HEK293T (cell line): ENCODE results near the gene SWSAP1.

Experiments used
- FOXK2 ChIP-seq: fragments of 450-650 bp; IDR thresholded peaks from 2 replicates; pipeline ENCODE4 v1.6.1; 2016; ENCODE audit warnings: mild to moderate bottlenecking
- L3MBTL2 ChIP-seq: fragments of 450-650 bp; conservative IDR thresholded peaks from 2 replicates; pipeline ENCODE4 v1.6.1; 2016; ENCODE audit warnings: mild to moderate bottlenecking
- LEF1 ChIP-seq: fragments of 450-650 bp; IDR thresholded peaks from 2 replicates; pipeline ENCODE4 v1.6.1; 2017; ENCODE audit warnings: mild to moderate bottlenecking, borderline replicate concordance
- SP1 ChIP-seq: fragments of 450-650 bp; IDR thresholded peaks from 2 replicates; pipeline ENCODE4 v1.6.1; 2017
- SUZ12 ChIP-seq: fragments of 450-650 bp; IDR thresholded peaks from 2 replicates; pipeline ENCODE4 v1.6.1; 2016; ENCODE audit warnings: mild to moderate bottlenecking

- TF ChIP-seq SP1, result no peak
- TF ChIP-seq SUZ12, result no peak
- TF ChIP-seq L3MBTL2, result no peak
- no peak for TF ChIP-seq LEF1
- no peak for TF ChIP-seq FOXK2
These were observed 26.9 kb upstream of the SWSAP1 start for GRCh38 chr19:11347546-11348039.
